Measurements from ENCODE around the gene IGHMBP2. TPM values are rescaled to one million over a fixed set of nuclear protein-coding genes. Genes with fewer than 3 reads are reported as not detected.
"Not testable (repeated sequence)": the region's sequence is repeated elsewhere in the genome, so short reads cannot be mapped to it uniquely, and the experiment has no call there.

IGHMBP2 gene
- total RNA-seq, 1 experiment from 2014 or later, result 19.1 TPM

GRCh38 chr11:68966894-68967780 is 63.4 kb downstream of the IGHMBP2 start:
- no peak for DNase-seq
- no peak overlapping the region for H3K4me3 ChIP-seq (ENCODE audit: insufficient read depth, low read depth, low read length)
- H3K36me3 ChIP-seq (replicated peaks; ENCODE audit: control insufficient read depth, insufficient read depth, low read length), result no peaks in the 10 kb centered on the region
- H3K27me3 ChIP-seq (ENCODE audit: control insufficient read depth, insufficient read depth, low read length), result no peaks in the 10 kb centered on the region

- no peaks in the 10 kb centered on the region for H3K36me3 ChIP-seq (replicated peaks; ENCODE audit: control insufficient read depth, insufficient read depth, low read length)
- no peaks in the 10 kb centered on the region for H3K27me3 ChIP-seq (ENCODE audit: control insufficient read depth, insufficient read depth, low read length)
- DNase-seq, result no peak
- no peak overlapping the region for H3K4me3 ChIP-seq (ENCODE audit: insufficient read depth, low read depth, low read length)
Measured at GRCh38 chr11:68968306-68969250, 64.9 kb downstream of the IGHMBP2 start.

GRCh38 chr11:68969386-68969785 is 65.7 kb downstream of the IGHMBP2 start:
- Histone ChIP-seq H3K4me3 (ENCODE audit: insufficient read depth, low read depth, low read length) (no peak overlapping the region), H3K36me3 (replicated peaks; ENCODE audit: control insufficient read depth, insufficient read depth, low read length) (no peaks in the 10 kb centered on the region), H3K27me3 (ENCODE audit: control insufficient read depth, insufficient read depth, low read length) (no peaks in the 10 kb centered on the region)
- no peak for DNase-seq

GRCh38 chr11:68970921-68971636 is 67.4 kb downstream of the IGHMBP2 start:
- no peak for DNase-seq
- Histone ChIP-seq H3K4me3 (ENCODE audit: insufficient read depth, low read depth, low read length) (no peak overlapping the region), H3K36me3 (replicated peaks; ENCODE audit: control insufficient read depth, insufficient read depth, low read length) (no peaks in the 10 kb centered on the region), H3K27me3 (ENCODE audit: control insufficient read depth, insufficient read depth, low read length) (no peaks in the 10 kb centered on the region)

- H3K4me3 ChIP-seq (ENCODE audit: insufficient read depth, low read depth, low read length), result no peak overlapping the region
- H3K27me3 ChIP-seq (ENCODE audit: control insufficient read depth, insufficient read depth, low read length), result no peaks in the 10 kb centered on the region
- H3K36me3 ChIP-seq (replicated peaks; ENCODE audit: control insufficient read depth, insufficient read depth, low read length), result no peaks in the 10 kb centered on the region
- no peak for DNase-seq
Measured at GRCh38 chr11:68973219-68973618, 69.5 kb downstream of the IGHMBP2 start.

GRCh38 chr11:68973706-68974105 is 70.0 kb downstream of the IGHMBP2 start:
- DNase-seq; H3K36me3 ChIP-seq (replicated peaks; ENCODE audit: control insufficient read depth, insufficient read depth, low read length); H3K27me3 ChIP-seq (ENCODE audit: control insufficient read depth, insufficient read depth, low read length): not testable (repeated sequence)

GRCh38 chr11:68974421-68975194 is 70.9 kb downstream of the IGHMBP2 start:
- DNase-seq, result peak; percentile 83
- no peaks in the 10 kb centered on the region for H3K36me3 ChIP-seq (replicated peaks; ENCODE audit: control insufficient read depth, insufficient read depth, low read length)
- H3K27me3 ChIP-seq (ENCODE audit: control insufficient read depth, insufficient read depth, low read length), result no peaks in the 10 kb centered on the region
- no peak overlapping the region for H3K4me3 ChIP-seq (ENCODE audit: insufficient read depth, low read depth, low read length)

More at GRCh38 chr11:68973706-68974105, 70.0 kb downstream of the IGHMBP2 start:
- not testable (repeated sequence) for H3K4me3 ChIP-seq (ENCODE audit: insufficient read depth, low read depth, low read length)

GRCh38 chr11:68976095-68976494 is 72.4 kb downstream of the IGHMBP2 start:
- Histone ChIP-seq H3K27me3 (ENCODE audit: control insufficient read depth, insufficient read depth, low read length) (no peaks in the 10 kb centered on the region), H3K36me3 (replicated peaks; ENCODE audit: control insufficient read depth, insufficient read depth, low read length) (no peaks in the 10 kb centered on the region), H3K4me3 (ENCODE audit: insufficient read depth, low read depth, low read length) (no peak overlapping the region)
- no peak for DNase-seq

- no peaks in the 10 kb centered on the region for H3K36me3 ChIP-seq (replicated peaks; ENCODE audit: control insufficient read depth, insufficient read depth, low read length)
- DNase-seq, result no peak
- no peak overlapping the region for H3K4me3 ChIP-seq (ENCODE audit: insufficient read depth, low read depth, low read length)
- no peaks in the 10 kb centered on the region for H3K27me3 ChIP-seq (ENCODE audit: control insufficient read depth, insufficient read depth, low read length)
Measured at GRCh38 chr11:68976563-68976962, 72.9 kb downstream of the IGHMBP2 start.

GRCh38 chr11:68977781-68978625 is 74.3 kb downstream of the IGHMBP2 start:
- no peaks in the 10 kb centered on the region for H3K27me3 ChIP-seq (ENCODE audit: control insufficient read depth, insufficient read depth, low read length)
- no peak for DNase-seq
- no peak overlapping the region for H3K4me3 ChIP-seq (ENCODE audit: insufficient read depth, low read depth, low read length)
- no peaks in the 10 kb centered on the region for H3K36me3 ChIP-seq (replicated peaks; ENCODE audit: control insufficient read depth, insufficient read depth, low read length)

- DNase-seq, result no peak
- no peak overlapping the region for H3K4me3 ChIP-seq (ENCODE audit: insufficient read depth, low read depth, low read length)
- H3K36me3 ChIP-seq (replicated peaks; ENCODE audit: control insufficient read depth, insufficient read depth, low read length), result no peaks in the 10 kb centered on the region
- no peaks in the 10 kb centered on the region for H3K27me3 ChIP-seq (ENCODE audit: control insufficient read depth, insufficient read depth, low read length)
Measured at GRCh38 chr11:68978626-68978930, 74.9 kb downstream of the IGHMBP2 start.

GRCh38 chr11:68978931-68979594 is 75.4 kb downstream of the IGHMBP2 start:
- Histone ChIP-seq H3K27me3 (ENCODE audit: control insufficient read depth, insufficient read depth, low read length) (no peaks in the 10 kb centered on the region), H3K36me3 (replicated peaks; ENCODE audit: control insufficient read depth, insufficient read depth, low read length) (no peaks in the 10 kb centered on the region), H3K4me3 (ENCODE audit: insufficient read depth, low read depth, low read length) (no peak overlapping the region)
- no peak for DNase-seq

Measured in H7 (cell line).